ENCODE measurements around the gene CTTNBP2.

The CTTNBP2 gene

DNA sequence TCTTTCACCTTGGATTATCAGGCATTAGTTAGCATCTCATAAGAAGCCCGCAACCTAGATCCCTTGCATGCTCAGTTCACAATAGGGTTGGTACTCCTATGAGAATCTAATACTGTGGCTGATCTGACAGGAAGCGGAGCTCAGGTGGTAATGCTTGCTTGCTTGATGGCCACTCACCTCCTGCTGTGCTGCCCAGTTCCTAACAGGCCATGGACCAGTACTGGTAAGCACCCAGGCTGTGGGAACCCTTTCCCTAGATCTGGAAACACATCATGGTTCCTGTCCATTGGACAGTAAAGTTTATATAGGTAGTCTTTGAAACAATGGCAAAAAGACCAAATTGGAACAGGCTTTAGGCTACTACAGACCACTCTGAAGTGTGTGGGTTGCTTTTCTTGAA lies 9.4 kb upstream of the CTTNBP2 start:
- TF ChIP-seq POLR2A (IDR thresholded peaks at IDR 0.05; ENCODE audit: low read depth, low read length), result no peak
- FAIRE-seq (no peak), DNase-seq (ENCODE audit: insufficient read length, low spot score) (no peak)

DNA sequence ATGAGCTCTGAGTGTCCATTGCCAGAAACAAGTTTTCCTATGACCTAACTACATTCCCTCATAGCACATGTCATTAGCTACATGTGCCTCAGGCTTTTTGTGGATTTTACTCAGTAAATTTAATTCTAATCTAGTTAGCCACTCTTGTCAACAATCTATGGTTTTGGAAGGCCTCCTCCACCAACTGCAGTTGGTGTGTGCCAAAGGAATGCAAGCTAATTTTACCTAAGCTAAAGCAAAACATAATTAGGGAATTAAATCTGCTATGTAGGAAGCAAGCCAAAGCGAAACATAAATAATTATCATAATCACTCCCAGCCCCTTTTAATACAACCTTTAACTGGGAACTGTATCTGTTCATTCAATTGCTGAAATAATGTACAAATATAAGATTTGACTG lies 3.5 kb upstream of the CTTNBP2 start:
- FAIRE-seq (no peak), DNase-seq (ENCODE audit: insufficient read length, low spot score) (no peak)
- no peak for TF ChIP-seq POLR2A (IDR thresholded peaks at IDR 0.05; ENCODE audit: low read depth, low read length)

DNA sequence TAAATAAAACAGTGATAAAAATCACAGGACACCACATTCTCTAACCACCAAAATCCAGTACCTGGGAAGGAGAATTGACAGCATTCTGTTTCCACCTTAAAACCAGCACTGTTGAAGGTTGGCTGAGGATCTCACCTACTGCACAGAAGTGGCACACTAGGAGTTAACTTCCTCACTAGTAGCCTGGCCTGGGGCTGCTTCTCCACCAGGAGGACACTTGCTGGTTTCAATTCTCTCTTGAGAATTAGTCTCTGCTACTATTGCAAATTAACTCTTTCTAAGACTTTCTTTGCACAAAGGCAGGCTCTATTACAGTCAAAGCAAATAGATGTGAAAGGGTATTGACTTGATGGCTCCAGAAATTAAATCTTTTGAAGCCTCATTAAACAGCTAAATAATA lies 2.3 kb upstream of the CTTNBP2 start:
- FAIRE-seq, result no peak
- no peak for DNase-seq (ENCODE audit: insufficient read length, low spot score)
- no peak for TF ChIP-seq POLR2A (IDR thresholded peaks at IDR 0.05; ENCODE audit: low read depth, low read length)

- no peak for TF ChIP-seq POLR2A (IDR thresholded peaks at IDR 0.05; ENCODE audit: low read depth, low read length)
- no peak for DNase-seq (ENCODE audit: insufficient read length, low spot score)
- FAIRE-seq, result no peak
Measured at GRCh38 chr7:117874191-117874700, 1.0 kb upstream of the CTTNBP2 start.

GRCh38 chr7:117872561-117873309 lies 506 bp downstream of the CTTNBP2 start:
- TF ChIP-seq POLR2A (IDR thresholded peaks at IDR 0.05; ENCODE audit: low read depth, low read length), result no peak
- FAIRE-seq, result no peak
- DNase-seq (ENCODE audit: insufficient read length, low spot score), result no peak

- FAIRE-seq, result no peak
- no peak for TF ChIP-seq POLR2A (IDR thresholded peaks at IDR 0.05; ENCODE audit: low read depth, low read length)
- DNase-seq (ENCODE audit: insufficient read length, low spot score), result no peak
Measured at GRCh38 chr7:117871778-117872538, 1.3 kb downstream of the CTTNBP2 start.

DNA sequence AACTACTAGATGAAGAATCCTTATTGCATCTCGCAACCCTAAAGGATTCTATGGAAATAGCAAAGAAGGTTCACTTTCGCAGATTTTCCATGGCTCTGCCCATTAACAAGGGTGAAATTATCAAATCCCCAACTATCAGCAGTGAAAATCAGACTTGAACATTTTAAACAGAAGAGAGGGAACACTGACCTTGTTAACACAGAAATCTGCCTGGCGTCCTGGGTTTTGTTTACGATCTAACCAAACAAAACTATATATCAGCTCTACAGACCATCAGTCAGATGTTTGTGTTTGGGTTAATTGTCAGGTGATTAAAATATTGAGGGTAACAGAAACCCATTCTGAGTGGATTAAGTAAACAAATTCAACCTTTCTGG lies 1.9 kb downstream of the CTTNBP2 start:
- FAIRE-seq, result no peak
- no peak for DNase-seq (ENCODE audit: insufficient read length, low spot score)
- TF ChIP-seq POLR2A (IDR thresholded peaks at IDR 0.05; ENCODE audit: low read depth, low read length), result no peak

DNA sequence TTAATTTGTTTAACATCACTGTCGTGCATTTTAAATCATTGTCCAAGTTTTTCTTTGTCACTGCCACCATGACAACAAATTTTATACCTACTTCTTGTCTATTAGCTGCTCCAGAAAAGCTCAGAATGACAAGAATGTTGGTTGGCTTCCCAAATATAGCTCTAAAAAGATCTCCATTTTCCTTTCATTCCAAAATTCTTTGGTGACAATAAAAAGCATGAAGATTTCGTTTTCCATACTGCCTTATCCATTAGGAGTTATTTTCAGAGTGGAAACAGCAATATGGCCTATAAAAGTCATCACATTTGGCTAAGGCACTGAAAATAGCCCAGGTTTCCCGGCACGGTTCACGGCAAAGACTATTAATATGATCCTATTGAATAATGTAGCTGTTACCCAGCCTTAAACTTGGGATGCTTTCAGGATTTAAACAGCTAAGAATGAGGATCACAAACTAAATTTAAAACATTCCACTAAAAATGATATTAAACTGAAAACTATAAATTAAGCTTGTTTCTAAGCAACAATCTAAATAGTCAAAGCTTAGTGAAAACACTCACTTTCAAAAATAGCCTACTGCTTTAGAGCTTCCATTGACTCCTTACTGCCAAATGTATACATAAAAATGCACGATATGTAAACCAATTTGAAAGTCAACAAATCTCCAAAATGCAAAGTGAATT lies 2.7 kb downstream of the CTTNBP2 start:
- no peak for FAIRE-seq
- TF ChIP-seq POLR2A (IDR thresholded peaks at IDR 0.05; ENCODE audit: low read depth, low read length), result no peak
- DNase-seq (ENCODE audit: insufficient read length, low spot score), result no peak

DNA sequence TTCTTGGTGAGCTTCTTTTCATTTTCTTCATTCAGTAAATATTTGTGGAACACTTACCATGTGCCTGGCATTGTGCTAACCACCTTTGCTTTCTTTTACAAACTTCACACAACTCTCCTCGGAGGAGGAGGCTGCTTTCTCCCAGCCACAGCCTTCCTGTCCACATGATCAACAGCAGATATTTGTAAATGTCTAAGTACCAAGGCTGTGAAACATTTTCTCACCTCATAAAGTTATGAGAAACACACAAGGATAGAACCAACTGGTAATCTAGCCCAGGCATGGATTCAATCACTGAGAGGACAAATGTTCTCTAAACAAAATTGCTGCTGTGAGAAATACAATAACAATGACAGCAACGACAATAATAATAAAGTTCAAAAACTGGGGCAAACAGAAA lies 3.9 kb downstream of the CTTNBP2 start:
- no peak for DNase-seq (ENCODE audit: insufficient read length, low spot score)
- FAIRE-seq, result no peak
- TF ChIP-seq POLR2A (IDR thresholded peaks at IDR 0.05; ENCODE audit: low read depth, low read length), result no peak

GRCh38 chr7:117863618-117864017 lies 9.6 kb downstream of the CTTNBP2 start:
- FAIRE-seq (no peak), DNase-seq (ENCODE audit: insufficient read length, low spot score) (no peak)
- TF ChIP-seq POLR2A (IDR thresholded peaks at IDR 0.05; ENCODE audit: low read depth, low read length), result no peak

DNA sequence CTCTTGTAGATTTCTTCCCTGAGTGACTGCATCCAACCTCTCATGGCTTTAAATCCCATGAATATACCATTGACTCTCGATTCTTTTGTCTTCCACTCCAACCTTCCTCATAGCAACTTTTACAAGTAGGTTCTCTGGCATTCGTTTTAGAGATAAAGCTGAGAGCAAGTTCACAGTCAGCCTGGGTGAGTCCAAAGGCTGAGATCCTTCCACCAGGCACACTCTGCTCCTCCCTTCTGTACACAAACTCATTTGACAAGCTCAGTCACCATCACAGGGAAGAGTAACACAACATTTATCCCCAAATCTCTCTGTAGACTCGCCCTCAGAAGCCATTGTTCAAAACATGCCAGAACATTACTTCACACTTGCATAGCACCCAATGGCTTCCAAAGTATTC lies 10.9 kb downstream of the CTTNBP2 start:
- DNase-seq (ENCODE audit: insufficient read length, low spot score) (no peak), FAIRE-seq (no peak)
- no peak for TF ChIP-seq POLR2A (IDR thresholded peaks at IDR 0.05; ENCODE audit: low read depth, low read length)

DNA sequence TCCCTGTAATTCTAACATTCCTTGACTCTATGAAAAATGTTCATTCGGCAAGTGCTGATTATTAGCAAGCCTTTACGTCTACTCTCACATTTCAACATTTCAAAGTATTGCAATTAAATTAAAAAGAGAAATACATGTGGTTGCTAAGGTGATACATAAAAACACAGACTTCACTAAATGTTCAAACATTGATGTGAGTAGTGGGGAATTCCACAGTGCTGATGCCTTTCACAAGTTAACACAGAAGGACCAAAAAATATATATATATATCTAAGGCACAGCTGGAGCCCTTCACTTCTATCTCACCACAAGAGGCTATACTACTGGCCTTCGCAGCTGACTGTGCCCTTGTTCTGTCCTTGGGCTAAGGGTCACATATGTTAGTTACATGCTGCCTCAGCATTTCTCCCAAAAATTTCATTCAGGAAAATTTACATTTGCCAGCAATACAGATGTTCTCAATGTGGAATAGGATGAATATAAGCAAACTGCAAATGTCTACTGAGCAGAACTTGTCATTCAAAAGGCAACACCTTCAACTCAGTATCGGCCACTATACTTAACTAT lies 13.9 kb downstream of the CTTNBP2 start:
- DNase-seq (ENCODE audit: insufficient read length, low spot score) (no peak), FAIRE-seq (no peak)
- TF ChIP-seq POLR2A (IDR thresholded peaks at IDR 0.05; ENCODE audit: low read depth, low read length), result no peak

GRCh38 chr7:117858712-117859111 lies 14.5 kb downstream of the CTTNBP2 start:
- no peak for DNase-seq (ENCODE audit: insufficient read length, low spot score)
- TF ChIP-seq POLR2A (IDR thresholded peaks at IDR 0.05; ENCODE audit: low read depth, low read length), result no peak
- FAIRE-seq, result no peak

GRCh38 chr7:117857718-117858117 lies 15.5 kb downstream of the CTTNBP2 start:
- TF ChIP-seq POLR2A (IDR thresholded peaks at IDR 0.05; ENCODE audit: low read depth, low read length), result no peak
- DNase-seq (ENCODE audit: insufficient read length, low spot score) (no peak), FAIRE-seq (no peak)

Data from H54 (cell line).